ENCODE results near the gene BDKRB1.

BDKRB1 gene

DNA sequence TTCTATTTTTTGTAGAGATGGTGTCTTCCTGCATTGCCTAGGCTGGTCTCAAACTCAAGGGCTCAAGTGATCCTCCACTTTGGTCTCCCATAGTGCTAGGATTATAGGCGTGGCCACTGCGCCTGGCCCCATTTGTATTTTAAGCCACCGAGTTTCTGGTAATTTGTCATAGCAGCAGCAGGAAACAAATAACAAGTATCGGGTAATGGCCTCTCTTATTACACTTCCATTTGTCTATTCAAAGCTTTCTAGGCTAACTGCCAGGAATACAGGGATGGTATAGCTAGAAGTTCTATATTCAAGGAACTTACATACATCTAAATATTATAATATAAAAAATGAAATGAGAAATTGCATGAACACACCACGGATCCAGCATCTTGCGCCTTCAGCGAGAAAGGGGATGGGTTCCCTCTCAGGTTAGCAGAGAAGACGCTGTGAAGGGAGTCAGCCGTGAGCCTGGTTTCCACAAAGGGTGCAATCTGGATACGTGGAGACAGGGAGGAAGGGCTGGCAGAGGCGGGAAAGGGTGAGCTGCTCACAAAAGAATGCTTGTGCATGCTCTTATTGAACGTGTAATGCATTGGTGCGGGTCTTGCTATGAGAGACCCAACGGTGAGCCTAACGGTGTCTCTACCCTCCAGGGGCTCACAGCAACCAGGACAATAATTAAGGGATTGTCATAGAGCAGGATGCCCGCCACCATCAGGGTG is 9.5 kb downstream of the BDKRB1 start:
- no peak overlapping the region for H3K4me3 ChIP-seq (ENCODE audit: low read length in 2 of 2)
- no peak overlapping the region for H2AFZ ChIP-seq (ENCODE audit: low read length)
- no peak overlapping the region for H3K18ac ChIP-seq (ENCODE audit: low read length)
- H3K27me3 ChIP-seq (ENCODE audit: control insufficient read depth in 3 of 3, insufficient read depth in 3 of 3, low read depth in 1 of 3, low read length in 3 of 3): no peaks in the 10 kb centered on the region
- no peak overlapping the region for H3K23ac ChIP-seq (ENCODE audit: low read depth, low read length, poor library complexity)
- H2BK5ac ChIP-seq (ENCODE audit: low read length): no peak overlapping the region
- H3K4ac ChIP-seq (ENCODE audit: low read length): no peak overlapping the region
- no peak overlapping the region for H4K91ac ChIP-seq (ENCODE audit: low read depth, low read length, poor library complexity)
- WGBS, 2 donors (ENCODE audit: extremely low coverage in 2 of 2, insufficient read length in 2 of 2, insufficient replicate concordance in 1 of 2): no CpG with 5 or more reads among the region's 16 CpGs
- peaks cover 0 to 5% of the 10 kb centered on the region in 2 donors for H3K4me1 ChIP-seq (ENCODE audit: control insufficient read depth in 2 of 2, insufficient read depth in 1 of 2, low read depth in 1 of 2, low read length in 2 of 2)
- no peak overlapping the region for H3K4me2 ChIP-seq (ENCODE audit: insufficient read depth, low read length, poor library complexity, severe bottlenecking)
- H4K8ac ChIP-seq (ENCODE audit: low read depth, low read length): no peak overlapping the region
- H2BK120ac ChIP-seq (ENCODE audit: low read depth, low read length): no peak overlapping the region
- H2BK15ac ChIP-seq (ENCODE audit: low read length): no peak overlapping the region
- H2BK12ac ChIP-seq (ENCODE audit: low read length): no peak overlapping the region
- no peaks in the 10 kb centered on the region for H3K36me3 ChIP-seq (replicated peaks in 1 of 2; ENCODE audit: control insufficient read depth in 2 of 2, insufficient read depth in 2 of 2, low read length in 2 of 2)
- H3K9me3 ChIP-seq (replicated peaks in 1 of 2; ENCODE audit: control insufficient read depth in 2 of 2, insufficient read depth in 1 of 2, low read depth in 1 of 2, low read length in 2 of 2): no peaks in the 10 kb centered on the region
- DNase-seq (ENCODE audit: low spot score): no peak
- no peak overlapping the region for H3K9ac ChIP-seq (ENCODE audit: low read depth, low read length, poor library complexity)
- H3K79me1 ChIP-seq (ENCODE audit: low read depth, low read length): no peaks in the 10 kb centered on the region
- no peak overlapping the region for H3K14ac ChIP-seq (ENCODE audit: low read length)
- H3K27ac ChIP-seq (replicated peaks; ENCODE audit: low read length): no peak overlapping the region
- H2AK5ac ChIP-seq (ENCODE audit: low read depth, low read length): no peak overlapping the region

DNA sequence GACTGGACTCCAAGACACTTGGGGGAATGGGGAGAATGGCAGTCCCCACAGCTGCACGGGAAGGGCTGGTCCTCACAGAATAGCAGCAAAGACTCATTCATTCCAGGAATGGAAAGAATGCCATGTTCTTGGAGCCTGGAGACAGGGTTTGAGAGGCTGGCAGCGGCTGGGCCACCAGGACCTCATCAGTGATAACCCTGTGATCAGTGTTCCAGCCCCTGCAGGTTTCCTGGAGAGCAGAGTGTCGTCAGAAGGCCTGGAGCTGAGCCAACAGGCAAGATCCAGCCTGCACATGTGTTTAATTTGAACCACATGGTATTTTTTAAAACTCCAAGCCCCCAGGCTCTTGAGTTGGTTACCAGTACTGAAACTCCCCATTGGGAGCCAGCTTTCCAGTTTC is 11.3 kb downstream of the BDKRB1 start:
- Histone ChIP-seq H4K8ac (ENCODE audit: low read depth, low read length) (no peak overlapping the region), H3K4me1 (ENCODE audit: control insufficient read depth in 2 of 2, insufficient read depth in 1 of 2, low read depth in 1 of 2, low read length in 2 of 2) (peaks cover 0 to 5% of the 10 kb centered on the region in 2 donors), H3K4ac (ENCODE audit: low read length) (no peak overlapping the region), H3K9me3 (replicated peaks in 1 of 2; ENCODE audit: control insufficient read depth in 2 of 2, insufficient read depth in 1 of 2, low read depth in 1 of 2, low read length in 2 of 2) (no peaks in the 10 kb centered on the region), H3K27me3 (ENCODE audit: control insufficient read depth in 3 of 3, insufficient read depth in 3 of 3, low read depth in 1 of 3, low read length in 3 of 3) (no peaks in the 10 kb centered on the region), H2AFZ (ENCODE audit: low read length) (no peak overlapping the region), H3K9ac (ENCODE audit: low read depth, low read length, poor library complexity) (no peak overlapping the region), H2BK15ac (ENCODE audit: low read length) (no peak overlapping the region), H3K18ac (ENCODE audit: low read length) (no peak overlapping the region), H2BK120ac (ENCODE audit: low read depth, low read length) (no peak overlapping the region), H2BK5ac (ENCODE audit: low read length) (no peak overlapping the region), H3K23ac (ENCODE audit: low read depth, low read length, poor library complexity) (no peak overlapping the region), H3K79me1 (ENCODE audit: low read depth, low read length) (no peaks in the 10 kb centered on the region), H3K36me3 (replicated peaks in 1 of 2; ENCODE audit: control insufficient read depth in 2 of 2, insufficient read depth in 2 of 2, low read length in 2 of 2) (no peaks in the 10 kb centered on the region), H4K91ac (ENCODE audit: low read depth, low read length, poor library complexity) (no peak overlapping the region), H3K27ac (replicated peaks; ENCODE audit: low read length) (no peak overlapping the region), H3K4me2 (ENCODE audit: insufficient read depth, low read length, poor library complexity, severe bottlenecking) (no peak overlapping the region), H3K4me3 (ENCODE audit: low read length in 2 of 2) (peak overlapping the region in 1 of 2 donors; percentile 12), H2BK12ac (ENCODE audit: low read length) (no peak overlapping the region), H2AK5ac (ENCODE audit: low read depth, low read length) (no peak overlapping the region), H3K14ac (ENCODE audit: low read length) (no peak overlapping the region)
- DNase-seq (ENCODE audit: low spot score): no peak
- WGBS, 2 donors (ENCODE audit: extremely low coverage in 2 of 2, insufficient read length in 2 of 2, insufficient replicate concordance in 1 of 2): no CpG with 5 or more reads among the region's 3 CpGs

- H2AK5ac ChIP-seq (ENCODE audit: low read depth, low read length): no peak overlapping the region
- H4K91ac ChIP-seq (ENCODE audit: low read depth, low read length, poor library complexity): no peak overlapping the region
- H3K18ac ChIP-seq (ENCODE audit: low read length): no peak overlapping the region
- no peak overlapping the region for H3K4ac ChIP-seq (ENCODE audit: low read length)
- H3K23ac ChIP-seq (ENCODE audit: low read depth, low read length, poor library complexity): no peak overlapping the region
- H4K8ac ChIP-seq (ENCODE audit: low read depth, low read length): no peak overlapping the region
- H3K14ac ChIP-seq (ENCODE audit: low read length): no peak overlapping the region
- H2BK15ac ChIP-seq (ENCODE audit: low read length): no peak overlapping the region
- H3K4me1 ChIP-seq (ENCODE audit: control insufficient read depth in 2 of 2, insufficient read depth in 1 of 2, low read depth in 1 of 2, low read length in 2 of 2): peaks cover 0 to 5% of the 10 kb centered on the region in 2 donors
- H3K9ac ChIP-seq (ENCODE audit: low read depth, low read length, poor library complexity): no peak overlapping the region
- no peak overlapping the region for H2BK5ac ChIP-seq (ENCODE audit: low read length)
- H2BK12ac ChIP-seq (ENCODE audit: low read length): no peak overlapping the region
- no peaks in the 10 kb centered on the region for H3K9me3 ChIP-seq (replicated peaks in 1 of 2; ENCODE audit: control insufficient read depth in 2 of 2, insufficient read depth in 1 of 2, low read depth in 1 of 2, low read length in 2 of 2)
- no peaks in the 10 kb centered on the region for H3K36me3 ChIP-seq (replicated peaks in 1 of 2; ENCODE audit: control insufficient read depth in 2 of 2, insufficient read depth in 2 of 2, low read length in 2 of 2)
- no peak overlapping the region for H3K27ac ChIP-seq (replicated peaks; ENCODE audit: low read length)
- H3K4me3 ChIP-seq (ENCODE audit: low read length in 2 of 2): no peak overlapping the region
- H3K27me3 ChIP-seq (ENCODE audit: control insufficient read depth in 3 of 3, insufficient read depth in 3 of 3, low read depth in 1 of 3, low read length in 3 of 3): no peaks in the 10 kb centered on the region
- no peaks in the 10 kb centered on the region for H3K79me1 ChIP-seq (ENCODE audit: low read depth, low read length)
- no CpG with 5 or more reads among the region's 5 CpGs for WGBS, 2 donors (ENCODE audit: extremely low coverage in 2 of 2, insufficient read length in 2 of 2, insufficient replicate concordance in 1 of 2)
- no peak for DNase-seq (ENCODE audit: low spot score)
- no peak overlapping the region for H2AFZ ChIP-seq (ENCODE audit: low read length)
- H2BK120ac ChIP-seq (ENCODE audit: low read depth, low read length): no peak overlapping the region
- H3K4me2 ChIP-seq (ENCODE audit: insufficient read depth, low read length, poor library complexity, severe bottlenecking): no peak overlapping the region
Measured at GRCh38 chr14:96267916-96268315, 11.9 kb downstream of the BDKRB1 start.

- no peak overlapping the region for H4K8ac ChIP-seq (ENCODE audit: low read depth, low read length)
- H3K4ac ChIP-seq (ENCODE audit: low read length): no peak overlapping the region
- no peak overlapping the region for H4K91ac ChIP-seq (ENCODE audit: low read depth, low read length, poor library complexity)
- H2AK5ac ChIP-seq (ENCODE audit: low read depth, low read length): peak overlapping the region; percentile 8
- no peak for DNase-seq (ENCODE audit: low spot score)
- no peak overlapping the region for H2BK120ac ChIP-seq (ENCODE audit: low read depth, low read length)
- H2BK12ac ChIP-seq (ENCODE audit: low read length): no peak overlapping the region
- H2BK5ac ChIP-seq (ENCODE audit: low read length): no peak overlapping the region
- no peak overlapping the region for H2AFZ ChIP-seq (ENCODE audit: low read length)
- no peak overlapping the region for H3K27ac ChIP-seq (replicated peaks; ENCODE audit: low read length)
- H3K14ac ChIP-seq (ENCODE audit: low read length): no peak overlapping the region
- H3K79me1 ChIP-seq (ENCODE audit: low read depth, low read length): no peaks in the 10 kb centered on the region
- H2BK15ac ChIP-seq (ENCODE audit: low read length): no peak overlapping the region
- H3K18ac ChIP-seq (ENCODE audit: low read length): peak overlapping the region; percentile 15
- no peaks in the 10 kb centered on the region for H3K36me3 ChIP-seq (replicated peaks in 1 of 2; ENCODE audit: control insufficient read depth in 2 of 2, insufficient read depth in 2 of 2, low read length in 2 of 2)
- no peak overlapping the region for H3K9ac ChIP-seq (ENCODE audit: low read depth, low read length, poor library complexity)
- WGBS, 2 donors (ENCODE audit: extremely low coverage in 2 of 2, insufficient read length in 2 of 2, insufficient replicate concordance in 1 of 2): no CpG with 5 or more reads among the region's 22 CpGs
- no peak overlapping the region for H3K4me3 ChIP-seq (ENCODE audit: low read length in 2 of 2)
- H3K27me3 ChIP-seq (ENCODE audit: control insufficient read depth in 3 of 3, insufficient read depth in 3 of 3, low read depth in 1 of 3, low read length in 3 of 3): no peaks in the 10 kb centered on the region
- no peak overlapping the region for H3K23ac ChIP-seq (ENCODE audit: low read depth, low read length, poor library complexity)
- H3K4me2 ChIP-seq (ENCODE audit: insufficient read depth, low read length, poor library complexity, severe bottlenecking): no peak overlapping the region
- peaks cover 0 to 3% of the 10 kb centered on the region in 2 donors for H3K9me3 ChIP-seq (replicated peaks in 1 of 2; ENCODE audit: control insufficient read depth in 2 of 2, insufficient read depth in 1 of 2, low read depth in 1 of 2, low read length in 2 of 2)
- H3K4me1 ChIP-seq (ENCODE audit: control insufficient read depth in 2 of 2, insufficient read depth in 1 of 2, low read depth in 1 of 2, low read length in 2 of 2): peaks cover 0 to 5% of the 10 kb centered on the region in 2 donors
Measured at GRCh38 chr14:96268431-96269358, 12.7 kb downstream of the BDKRB1 start.
